Measurements from ENCODE around the gene CACFD1. TPM values are rescaled to one million over a fixed set of nuclear protein-coding genes. Genes with fewer than 3 reads are reported as not detected.

Gene CACFD1
- total RNA-seq, 1 experiment from 2014 or later, result 27.0 TPM

DNA sequence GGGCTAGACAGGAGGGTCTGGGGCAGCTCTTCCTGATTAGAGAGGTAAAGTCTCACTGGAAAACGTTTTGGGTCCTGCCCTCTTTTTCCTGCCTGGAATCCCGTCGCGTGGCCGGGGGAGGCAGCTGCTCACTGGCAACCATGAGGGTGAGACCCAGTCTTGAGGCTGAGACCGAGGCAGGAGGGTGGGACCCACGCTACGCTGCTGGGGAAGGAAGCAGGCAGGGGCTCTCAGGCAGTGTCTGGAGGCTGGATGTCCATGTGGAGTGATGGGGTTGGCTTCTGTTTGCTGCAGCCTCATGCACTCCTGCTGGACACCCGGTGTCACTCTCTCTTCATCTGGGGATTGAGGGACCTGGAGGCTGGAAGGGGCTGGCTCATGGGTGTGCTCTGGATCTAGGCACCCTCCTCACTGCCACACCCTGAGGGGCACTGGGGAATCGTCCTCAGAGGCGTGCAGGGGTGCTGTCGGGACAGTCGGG is 30.5 kb downstream of the CACFD1 start:
- H3K4me3 Mint-ChIP-seq (ENCODE audit: unreplicated experiment), result no peak overlapping the region
- Histone ChIP-seq H3K36me3 (ENCODE audit: control insufficient read depth, insufficient read depth, low read length) (no peaks in the 10 kb centered on the region), H3K9me3 (no peaks in the 10 kb centered on the region), H3K27me3 (replicated peaks; ENCODE audit: control insufficient read depth, insufficient read depth, low read length) (no peaks in the 10 kb centered on the region), H3K4me3 (ENCODE audit: low read depth, low read length) (no peak overlapping the region), H3K4me1 (peaks cover 3% of the 10 kb centered on the region; the same call in 1 of the 2 replicates)
- no peaks in the 10 kb centered on the region for H3K27me3 Mint-ChIP-seq (ENCODE audit: insufficient read depth, unreplicated experiment)
- H3K27ac Mint-ChIP-seq (ENCODE audit: unreplicated experiment), result no peak overlapping the region
- no peaks in the 10 kb centered on the region for H3K4me1 Mint-ChIP-seq (ENCODE audit: low read depth, unreplicated experiment)
- TF ChIP-seq, protein P1, sequence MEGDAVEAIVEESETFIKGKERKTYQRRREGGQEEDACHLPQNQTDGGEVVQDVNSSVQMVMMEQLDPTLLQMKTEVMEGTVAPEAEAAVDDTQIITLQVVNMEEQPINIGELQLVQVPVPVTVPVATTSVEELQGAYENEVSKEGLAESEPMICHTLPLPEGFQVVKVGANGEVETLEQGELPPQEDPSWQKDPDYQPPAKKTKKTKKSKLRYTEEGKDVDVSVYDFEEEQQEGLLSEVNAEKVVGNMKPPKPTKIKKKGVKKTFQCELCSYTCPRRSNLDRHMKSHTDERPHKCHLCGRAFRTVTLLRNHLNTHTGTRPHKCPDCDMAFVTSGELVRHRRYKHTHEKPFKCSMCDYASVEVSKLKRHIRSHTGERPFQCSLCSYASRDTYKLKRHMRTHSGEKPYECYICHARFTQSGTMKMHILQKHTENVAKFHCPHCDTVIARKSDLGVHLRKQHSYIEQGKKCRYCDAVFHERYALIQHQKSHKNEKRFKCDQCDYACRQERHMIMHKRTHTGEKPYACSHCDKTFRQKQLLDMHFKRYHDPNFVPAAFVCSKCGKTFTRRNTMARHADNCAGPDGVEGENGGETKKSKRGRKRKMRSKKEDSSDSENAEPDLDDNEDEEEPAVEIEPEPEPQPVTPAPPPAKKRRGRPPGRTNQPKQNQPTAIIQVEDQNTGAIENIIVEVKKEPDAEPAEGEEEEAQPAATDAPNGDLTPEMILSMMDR (IDR thresholded peaks at IDR 0.05; ENCODE audit: insufficient read depth in 1 of 2, low read depth in 1 of 2, low read length in 1 of 2, severe bottlenecking in 1 of 2, unreplicated experiment in 1 of 2), result no peak
- no TSS peak for BruUV-seq (replicated peaks)
- intact Hi-C loops (cut with micrococcal nuclease; ENCODE audit: unreplicated experiment), result no loop called here
- no peak for DNase-seq
- ChIA-PET POLR2A (interaction anchor here (1.1 kb wide), 1 partner anchor 31 kb away, joined by 4 read pairs; no protein-coding TSS in a partner anchor), CTCF (no interaction called here)
- H3K36me3 Mint-ChIP-seq (ENCODE audit: insufficient read depth, unreplicated experiment), result no peaks in the 10 kb centered on the region
- H3K9me3 Mint-ChIP-seq (ENCODE audit: unreplicated experiment), result no peaks in the 10 kb centered on the region

DNA sequence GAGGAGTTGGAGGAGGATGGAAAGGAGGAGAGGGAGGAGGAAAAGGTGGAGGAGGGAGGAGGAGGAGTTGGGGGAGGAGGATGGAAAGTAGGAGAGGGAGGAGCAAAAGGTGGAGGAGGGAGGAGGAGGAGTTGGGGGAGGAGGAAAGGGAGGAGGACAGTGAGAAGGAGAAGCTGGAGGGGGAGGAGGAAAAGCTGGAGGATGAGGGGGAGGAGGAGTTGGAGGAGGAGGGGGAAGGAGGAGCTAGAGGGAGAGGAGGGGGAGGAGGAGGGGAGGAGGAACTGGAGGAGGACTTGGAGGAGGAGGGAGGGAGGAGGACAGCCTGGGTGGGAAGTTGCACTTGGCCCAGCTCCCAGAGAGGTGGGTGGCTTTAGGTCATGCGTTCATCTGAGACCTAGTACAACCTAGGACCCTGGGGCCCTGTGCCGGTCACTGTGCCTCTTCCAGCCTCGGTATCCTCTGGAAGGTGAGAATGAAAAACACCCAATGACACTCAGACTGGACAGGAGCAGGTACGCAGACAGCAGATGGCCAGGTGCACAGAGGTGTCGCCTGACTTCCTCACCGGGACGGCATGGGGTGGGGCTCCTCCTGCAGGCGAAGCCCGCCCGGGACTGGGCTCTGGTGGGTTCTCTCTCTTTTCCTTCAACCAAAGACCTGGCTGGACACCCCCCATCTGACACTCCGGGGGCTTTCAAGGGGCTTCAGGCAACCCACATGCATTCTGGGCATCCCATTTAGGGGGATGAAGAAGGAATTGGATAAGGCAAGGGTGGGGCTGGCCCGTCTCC is 31.3 kb downstream of the CACFD1 start:
- no peaks in the 10 kb centered on the region for H3K4me1 ChIP-seq
- no peaks in the 10 kb centered on the region for H3K27me3 Mint-ChIP-seq (ENCODE audit: insufficient read depth, unreplicated experiment)
- ChIA-PET POLR2A (interaction anchor here (1.1 kb wide), 1 partner anchor 32 kb away, joined by 4 read pairs; no protein-coding TSS in a partner anchor), CTCF (interaction anchor here (0.6 kb wide), 1 partner anchor 239 kb away, joined by 3 read pairs; no protein-coding TSS in a partner anchor)
- H3K36me3 Mint-ChIP-seq (ENCODE audit: insufficient read depth, unreplicated experiment), result no peaks in the 10 kb centered on the region
- no peaks in the 10 kb centered on the region for H3K36me3 ChIP-seq (ENCODE audit: control insufficient read depth, insufficient read depth, low read length)
- no peaks in the 10 kb centered on the region for H3K9me3 Mint-ChIP-seq (ENCODE audit: unreplicated experiment)
- H3K9me3 ChIP-seq, result no peaks in the 10 kb centered on the region
- no peak for DNase-seq
- H3K27me3 ChIP-seq (replicated peaks; ENCODE audit: control insufficient read depth, insufficient read depth, low read length), result no peaks in the 10 kb centered on the region
- no peaks in the 10 kb centered on the region for H3K4me1 Mint-ChIP-seq (ENCODE audit: low read depth, unreplicated experiment)
- no peak overlapping the region for H3K4me3 Mint-ChIP-seq (ENCODE audit: unreplicated experiment)
- BruUV-seq (replicated peaks), result no TSS peak
- TF ChIP-seq, protein P1 (IDR thresholded peaks at IDR 0.05; ENCODE audit: insufficient read depth in 1 of 2, low read depth in 1 of 2, low read length in 1 of 2, severe bottlenecking in 1 of 2, unreplicated experiment in 1 of 2), result no peak
- intact Hi-C loops (cut with micrococcal nuclease; ENCODE audit: unreplicated experiment), result no loop called here
- no peak overlapping the region for H3K4me3 ChIP-seq (ENCODE audit: low read depth, low read length)
- H3K27ac Mint-ChIP-seq (ENCODE audit: unreplicated experiment), result no peak overlapping the region

DNA sequence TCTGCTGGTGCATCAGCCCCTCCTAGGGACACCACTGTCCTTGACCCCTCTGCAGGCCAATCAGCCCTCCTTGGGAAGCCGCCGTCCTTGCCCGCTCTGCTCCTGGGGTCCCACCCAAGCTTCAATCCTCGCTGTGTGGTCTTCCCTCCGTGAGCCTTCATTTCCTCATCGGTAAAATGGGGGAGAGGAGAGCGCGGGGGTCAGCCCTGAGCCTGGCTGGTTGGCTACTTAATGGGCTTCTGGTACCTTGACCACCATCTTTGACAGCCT is 31.8 kb downstream of the CACFD1 start:
- H3K27me3 ChIP-seq (replicated peaks; ENCODE audit: control insufficient read depth, insufficient read depth, low read length), result no peaks in the 10 kb centered on the region
- no peaks in the 10 kb centered on the region for H3K36me3 ChIP-seq (ENCODE audit: control insufficient read depth, insufficient read depth, low read length)
- Mint-ChIP-seq H3K36me3 (ENCODE audit: insufficient read depth, unreplicated experiment) (no peaks in the 10 kb centered on the region), H3K27me3 (ENCODE audit: insufficient read depth, unreplicated experiment) (no peaks in the 10 kb centered on the region), H3K4me3 (ENCODE audit: unreplicated experiment) (no peak overlapping the region), H3K4me1 (ENCODE audit: low read depth, unreplicated experiment) (no peaks in the 10 kb centered on the region), H3K9me3 (ENCODE audit: unreplicated experiment) (no peaks in the 10 kb centered on the region), H3K27ac (ENCODE audit: unreplicated experiment) (no peak overlapping the region)
- no peaks in the 10 kb centered on the region for H3K4me1 ChIP-seq
- H3K9me3 ChIP-seq, result no peaks in the 10 kb centered on the region
- ChIA-PET CTCF (no interaction called here), POLR2A (interaction anchor here (1.1 kb wide), 1 partner anchor 32 kb away, joined by 4 read pairs; no protein-coding TSS in a partner anchor)
- H3K4me3 ChIP-seq (ENCODE audit: low read depth, low read length), result no peak overlapping the region
- TF ChIP-seq, protein P1 (IDR thresholded peaks at IDR 0.05; ENCODE audit: insufficient read depth in 1 of 2, low read depth in 1 of 2, low read length in 1 of 2, severe bottlenecking in 1 of 2, unreplicated experiment in 1 of 2), result no peak
- no TSS peak for BruUV-seq (replicated peaks)
- DNase-seq, result no peak
- intact Hi-C loops (cut with micrococcal nuclease; ENCODE audit: unreplicated experiment), result no loop called here
